K562 (cell line): ENCODE measurements around the gene TNFRSF11A. TPM values are rescaled to one million over a fixed set of nuclear protein-coding genes. Genes with fewer than 3 reads are reported as not detected.
A peak's percentile ranks its signal among the peaks of the same experiment; 100 is the strongest.

Source experiments
- ATAC-seq: fragments of 200-7000 bp; cut with Tn5 transposase; 3 replicates; pipeline ENCODE4 v1.9.1; 2020; ENCODE audit warnings: moderate library complexity
- BruUV-seq: library from RNA; stranded (reverse); fragments of 400-500 nt; replicated peaks from 2 replicates; lab custom pipeline; 2021; lab: Mats Ljungman, UMichigan
- CTCF ChIA-PET: fragments of 300-600 bp; formaldehyde crosslinking; extraction: SDS; loops from one replicate; lab custom pipeline; 2021; ENCODE audit warnings: low intra/inter-chr PET ratio; lab: Yijun Ruan, JAX
- POLR2A ChIA-PET: fragments of 300-600, 350-650 bp; sonication (Branson Sonifier 250); formaldehyde crosslinking; extraction: SDS; loops from one replicate; lab custom pipeline; 2021; ENCODE audit warnings: antibody characterized with exemption, inconsistent platforms; lab: Yijun Ruan, JAX
- DNase-seq, 4 experiments: peaks; one replicate each; pipeline versions ENCODE4 v3.0.0 to v3.0.0-alpha.2; 2011 to 2018; ENCODE audit warnings: low spot score in 3 of 4, mixed read lengths in 3 of 4; ENCODE audit errors: extremely low read depth in 1 of 4
- FAIRE-seq: peaks from 2 replicates; lab custom pipeline; 2011; peaks lifted over from hg19 to GRCh38; lab: Jason Lieb, UNC
- H2AFZ ChIP-seq: 2 replicates; pipeline ENCODE4 v1.6.0; 2011; ENCODE audit warnings: low read depth, low read length, control low read depth, inconsistent platforms
- H3K27ac ChIP-seq: fragments of 200-600 bp; 3 replicates; pipeline ENCODE4 v1.8.0; 2011; ENCODE audit warnings: low read depth, mild to moderate bottlenecking, control low read depth, inconsistent platforms, low read length, moderate library complexity, mixed read lengths; ENCODE audit errors: extremely low read depth
- H3K27me3 ChIP-seq, 2 experiments: fragments of 300-600 bp in 1 of 2; 2 replicates in 1 of 2; 3 replicates in 1 of 2; pipeline versions ENCODE4 v1.6.0 to v1.8.0; 2011; ENCODE audit warnings: inconsistent platforms in 2 of 2, low read length in 2 of 2, mild to moderate bottlenecking in 1 of 2, mixed read lengths in 1 of 2, moderate library complexity in 1 of 2; ENCODE audit not compliant: control insufficient read depth in 2 of 2, insufficient read depth in 2 of 2
- H3K36me3 ChIP-seq: fragments of 300-600 bp; 3 replicates; pipeline ENCODE4 v1.8.0; 2011; ENCODE audit warnings: mild to moderate bottlenecking, low read length, inconsistent platforms; ENCODE audit not compliant: control insufficient read depth, insufficient read depth
- H3K4me1 ChIP-seq, 2 experiments: fragments of 200-600 bp in 1 of 2; replicated peaks in 1 of 2; 2 replicates in 1 of 2; 3 replicates in 1 of 2; pipeline versions ENCODE4 v1.5.1 to v1.8.0; 2011; ENCODE audit warnings: inconsistent platforms in 2 of 2, low read length in 2 of 2, mild to moderate bottlenecking in 1 of 2, mixed read lengths in 1 of 2, moderate library complexity in 1 of 2; ENCODE audit not compliant: control insufficient read depth in 2 of 2, insufficient read depth in 2 of 2
- H3K4me2 ChIP-seq: 2 replicates; pipeline ENCODE4 v1.6.1; 2011; ENCODE audit warnings: low read length, control low read depth, inconsistent platforms, mixed read lengths; ENCODE audit not compliant: insufficient read depth
- H3K4me3 ChIP-seq: fragments of 200-600 bp; sonication (generic), shearing (Covaris generic); 2 replicates; pipeline ENCODE4 v1.5.1; 2016; ENCODE audit warnings: control low read depth, inconsistent platforms
- H3K79me2 ChIP-seq: fragments of 200-600 bp; 3 replicates; pipeline ENCODE4 v1.8.0; 2011; ENCODE audit warnings: low read length, inconsistent platforms; ENCODE audit not compliant: control insufficient read depth, insufficient read depth
- H3K9ac ChIP-seq, 2 experiments: 2 replicates each; pipeline versions ENCODE4 v1.6.0 to v1.6.1; 2011; ENCODE audit warnings: low read depth in 2 of 2, low read length in 2 of 2, control low read depth in 1 of 2, inconsistent platforms in 1 of 2, mild to moderate bottlenecking in 1 of 2, mixed read lengths in 1 of 2; ENCODE audit not compliant: insufficient read depth in 1 of 2
- H3K9me1 ChIP-seq: one replicate; pipeline ENCODE4 v1.6.0; 2011; ENCODE audit warnings: inconsistent platforms, mild to moderate bottlenecking, low read length, moderate library complexity; ENCODE audit not compliant: control insufficient read depth, insufficient read depth
- H3K9me3 ChIP-seq: replicated peaks from 2 replicates; pipeline ENCODE4 v1.5.1; 2011; ENCODE audit warnings: low read depth, low read length, inconsistent platforms; ENCODE audit not compliant: control insufficient read depth, insufficient read depth
- H4K20me1 ChIP-seq: replicated peaks from 2 replicates; pipeline ENCODE4 v1.6.1; 2011; ENCODE audit warnings: low read length, inconsistent platforms, mixed read lengths; ENCODE audit not compliant: control insufficient read depth, insufficient read depth
- CBX2 ChIP-seq: fragments of 200-600 bp; sonication (generic); IDR thresholded peaks from one replicate; pipeline ENCODE4 v1.6.1; 2012; ENCODE audit warnings: mild to moderate bottlenecking, low read length, inconsistent platforms; ENCODE audit not compliant: insufficient read depth, poor library complexity, severe bottlenecking
- CBX8 ChIP-seq: fragments of 200-600 bp; sonication (generic); IDR thresholded peaks from 2 replicates; pipeline ENCODE4 v1.6.1; 2012; ENCODE audit warnings: borderline replicate concordance, mixed run types, low read depth, mild to moderate bottlenecking, moderate library complexity, mixed read lengths, low read length, control low read depth, inconsistent platforms; ENCODE audit not compliant: poor library complexity, severe bottlenecking; ENCODE audit errors: extremely low read depth
- KAT2B ChIP-seq: IDR thresholded peaks from one replicate; pipeline ENCODE4 v1.6.1; 2012; ENCODE audit warnings: low read depth, mild to moderate bottlenecking, control low read depth, inconsistent platforms, low read length, moderate library complexity
- SNAPC5 ChIP-seq: fragments of 250-450 bp; sonication (Bioruptor Pico); IDR thresholded peaks from 2 replicates; pipeline ENCODE4 v1.8.0; 2021; ENCODE audit warnings: moderate library complexity, mild to moderate bottlenecking, inconsistent platforms
- ZBTB1 ChIP-seq: sonication (generic); formaldehyde crosslinking; IDR thresholded peaks from 2 replicates; pipeline ENCODE4 v1.8.1; 2023; ENCODE audit warnings: missing genetic modification reagents, low read depth, mild to moderate bottlenecking, borderline replicate concordance
- ZBTB5 ChIP-seq: fragments of 450-650 bp; IDR thresholded peaks from 2 replicates; pipeline ENCODE4 v1.6.1; 2017; ENCODE audit warnings: antibody characterized with exemption
- WGBS: fragments of 100-300 bp; shearing (Covaris generic); methylation state at CpG from one replicate; pipeline ENCODE4 v1.1.6; 2016; ENCODE audit warnings: low coverage, mixed read lengths; ENCODE audit not compliant: insufficient coverage; ENCODE audit errors: missing lambda C conversion rate; 5-methylcytosine and 5-hydroxymethylcytosine counted together
- in situ Hi-C: fragments of 300-500 bp; cut with MboI; formaldehyde crosslinking; loops from 4 replicates; pipeline ENCODE4 v1.15.0; 2018; ENCODE audit warnings: inconsistent platforms, mixed read lengths
- intact Hi-C: fragments of 100-400 bp; cut with micrococcal nuclease; formaldehyde crosslinking; loops from 2 replicates; pipeline ENCODE4 v1.14.2; 2022
- polyA plus RNA-seq, 8 experiments: library from polyadenylated mRNA; depleted of rRNA in 4 of 8; stranded (reverse) in 5 of 8; unstranded in 3 of 8; fragments of >200 nt; fragmentation: Nextera tagmentation in 2 of 8; fragmentation: Illumina TruSeq in 1 of 8; extraction: Ambion mirVana in 2 of 8; extraction: Trizol in 1 of 8; gene quantifications; 2 replicates each; pipeline versions ENCODE4 v1.2.1 to v1.2.3, GENCODE V29; 2011 to 2014; ENCODE audit warnings: inconsistent platforms in 1 of 8, missing spikeins in 1 of 8
- total RNA-seq, 7 experiments: library from RNA; depleted of rRNA in 6 of 7; stranded (reverse); fragments of >200 nt in 6 of 7; fragmentation: Illumina TruSeq in 2 of 7; extraction: Trizol in 2 of 7; gene quantifications; 2 replicates each; pipeline versions ENCODE4 v1.2.1 to v1.2.3, GENCODE V29; 2011 to 2021; ENCODE audit warnings: low replicate concordance in 1 of 7

Gene TNFRSF11A
- total and polyA plus RNA-seq, 9 of the 15 experiments (the other 6 are each of a cell fraction or from before 2014, with no cell fraction given), result 0.03 to 0.06 (median 0.04) TPM; not detected in 6

GRCh38 chr18:62342884-62343283, 17.8 kb downstream of the TNFRSF11A start:
- Histone ChIP-seq H3K4me3 (no peak overlapping the region), H3K9ac (no peak overlapping the region), H3K4me1 (no peaks in the 10 kb centered on the region; a peak in 1 of 5 replicates), H2AFZ (no peak overlapping the region), H3K4me2 (no peak overlapping the region), H3K9me3 (no peaks in the 10 kb centered on the region), H3K27ac (no peak overlapping the region), H4K20me1 (peaks cover 4% of the 10 kb centered on the region; the same call in 1 of the 2 replicates), H3K9me1 (no peaks in the 10 kb centered on the region), H3K27me3 (peaks cover 20 to 29% of the 10 kb centered on the region in 2 experiments), H3K79me2 (no peaks in the 10 kb centered on the region), H3K36me3 (no peaks in the 10 kb centered on the region)
- TF ChIP-seq ZBTB5 (no peak), CBX2 (peak; percentile 80), SNAPC5 (CRISPR knock-in tag) (no peak), ZBTB1 (CRISPR knock-in tag) (no peak), CBX8 (peak; percentile 93), KAT2B (no peak)
- in situ Hi-C loops (no loop called here), intact Hi-C loops (no loop called here)
- CTCF ChIA-PET, result no interaction called here
- FAIRE-seq (no peak), DNase-seq (no peak), ATAC-seq (no peak)
- WGBS, result 5% methylated on average over 4 of the region's 4 CpGs
- POLR2A ChIA-PET, result no interaction called here
- BruUV-seq, result no TSS peak
